Anterior cingulate cortex (tissue), 58 donors: ENCODE results near the gene KIF9.
"Not testable (repeated sequence)": the region's sequence is repeated elsewhere in the genome, so short reads cannot be mapped to it uniquely, and the experiment has no call there.

Experiments
- DNase-seq, 58 donors: peaks; one replicate each; lab custom pipeline; 2025; lab: John Stamatoyannopoulos, UW

The KIF9 gene

DNA sequence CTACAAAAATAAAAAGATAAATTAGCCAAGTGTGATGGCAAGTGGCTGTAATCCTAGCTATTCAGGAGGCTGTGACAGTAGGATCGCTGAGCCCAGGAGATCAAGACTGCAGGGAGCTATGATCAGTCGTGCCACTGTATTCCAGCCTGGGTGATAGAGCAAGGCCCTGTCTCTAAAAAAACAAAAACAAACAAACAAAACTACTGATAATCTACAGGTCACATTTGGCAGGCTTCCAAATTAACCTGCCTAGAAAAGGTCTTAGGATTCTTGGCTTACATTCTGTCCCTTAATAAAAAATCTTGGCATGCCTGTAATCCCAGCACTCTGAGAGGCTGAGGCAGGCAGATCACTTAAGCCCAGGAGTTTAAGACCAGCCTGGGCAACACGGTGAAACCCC lies 85.3 kb downstream of the KIF9 start:
- no peak for DNase-seq

DNA sequence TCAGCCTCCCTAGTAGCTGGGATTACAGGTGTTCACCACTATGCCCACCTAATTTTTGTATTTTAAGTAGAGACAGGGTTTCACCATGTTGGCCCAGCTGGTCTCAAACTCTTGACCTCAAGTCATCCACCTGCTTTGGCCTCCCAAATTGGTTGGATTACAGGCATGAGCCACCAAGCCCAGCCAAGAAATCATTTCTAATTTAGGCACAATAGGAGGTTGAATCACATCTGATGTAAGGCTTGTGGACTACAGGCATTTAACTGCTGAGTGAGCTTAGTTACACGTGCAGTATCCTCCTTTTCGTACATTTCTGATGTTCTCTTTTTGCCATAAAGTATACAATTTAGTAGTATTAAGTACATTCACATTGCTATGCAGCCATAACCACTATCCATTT lies 87.6 kb downstream of the KIF9 start:
- no peak for DNase-seq

DNA sequence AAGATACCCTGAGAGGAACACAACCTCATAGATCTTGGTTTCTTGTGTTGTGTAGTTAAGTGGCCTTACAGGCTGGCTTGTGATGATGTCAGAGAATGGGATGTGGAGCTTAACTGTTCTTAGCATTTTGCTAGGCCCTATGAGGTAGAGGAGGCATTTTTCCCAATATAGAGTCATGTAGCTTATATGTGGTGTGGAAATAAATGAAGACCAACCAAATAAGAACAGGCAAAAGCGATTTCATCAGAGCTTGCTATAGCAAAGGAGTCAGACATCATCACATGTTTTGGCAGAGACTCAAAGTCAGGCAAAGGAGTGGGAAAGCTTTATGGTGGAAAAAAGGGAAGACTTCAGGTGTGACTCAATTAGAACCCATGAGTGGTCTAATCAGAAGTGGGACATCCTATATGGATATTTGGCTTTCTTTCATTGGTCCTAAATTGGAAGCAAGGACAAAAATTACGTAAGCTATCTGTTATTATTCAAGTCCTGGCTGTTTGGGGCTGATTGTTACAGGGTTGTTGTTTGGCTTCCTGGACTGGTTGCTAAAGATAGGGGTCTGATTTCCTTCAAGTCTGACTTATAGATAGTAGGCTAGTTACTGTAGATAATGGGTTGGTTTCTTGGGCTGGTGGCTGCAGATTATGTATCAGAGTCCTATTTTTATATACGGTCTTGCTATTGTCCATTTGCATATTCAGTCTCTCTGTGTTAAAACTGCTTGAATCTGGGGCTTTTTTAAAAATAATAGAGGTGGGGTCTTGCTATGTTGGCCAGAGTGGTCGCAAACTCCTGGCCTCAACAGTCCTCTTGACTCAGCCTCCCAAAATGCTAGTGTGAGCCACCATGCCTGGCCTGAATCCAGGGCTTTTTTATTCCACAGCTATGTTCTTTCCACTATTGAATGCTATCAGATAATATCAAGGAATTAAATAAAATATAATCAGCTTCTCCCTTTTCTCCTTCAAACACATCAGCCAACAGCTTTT lies 88.4 kb downstream of the KIF9 start:
- no peak for DNase-seq

DNA sequence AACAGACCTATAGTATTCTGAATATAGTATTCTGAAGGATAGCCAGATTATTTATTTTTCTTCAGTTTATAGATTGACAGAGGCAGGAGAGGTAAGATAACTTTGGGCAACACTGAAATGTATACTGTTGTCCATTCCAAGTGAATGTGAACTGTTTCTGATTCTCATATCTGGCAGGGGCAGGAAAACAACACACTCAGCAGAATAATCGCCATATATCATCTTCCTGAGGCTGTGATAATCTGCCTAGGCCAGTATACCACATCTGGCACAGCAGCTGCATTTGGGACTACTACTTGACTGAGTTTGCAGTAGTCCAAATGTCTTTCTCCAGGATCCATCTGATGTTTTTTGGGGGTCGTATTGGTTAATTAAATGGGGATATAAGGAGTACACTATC lies 96.3 kb downstream of the KIF9 start:
- no peak for DNase-seq

DNA sequence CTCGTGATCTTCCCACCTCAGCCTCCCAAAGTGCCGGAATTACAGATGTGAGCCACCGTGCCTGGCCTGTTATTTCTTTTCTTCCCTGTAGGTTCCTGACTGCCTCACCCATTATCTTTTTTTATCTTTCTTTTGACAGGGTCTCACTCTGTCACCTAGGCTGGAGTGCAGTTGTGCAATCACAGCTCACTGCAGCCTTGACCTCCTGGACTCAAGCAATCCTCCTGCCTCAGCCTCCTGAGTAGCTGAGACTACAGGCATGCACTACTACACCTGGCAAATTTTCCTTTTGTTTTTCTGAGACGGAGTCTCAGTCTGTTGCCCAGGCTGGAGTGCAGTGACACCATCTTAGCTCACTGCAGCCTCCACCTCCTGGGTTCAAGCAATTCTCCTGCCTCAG lies 100.9 kb downstream of the KIF9 start:
- DNase-seq, result not testable (repeated sequence)

DNA sequence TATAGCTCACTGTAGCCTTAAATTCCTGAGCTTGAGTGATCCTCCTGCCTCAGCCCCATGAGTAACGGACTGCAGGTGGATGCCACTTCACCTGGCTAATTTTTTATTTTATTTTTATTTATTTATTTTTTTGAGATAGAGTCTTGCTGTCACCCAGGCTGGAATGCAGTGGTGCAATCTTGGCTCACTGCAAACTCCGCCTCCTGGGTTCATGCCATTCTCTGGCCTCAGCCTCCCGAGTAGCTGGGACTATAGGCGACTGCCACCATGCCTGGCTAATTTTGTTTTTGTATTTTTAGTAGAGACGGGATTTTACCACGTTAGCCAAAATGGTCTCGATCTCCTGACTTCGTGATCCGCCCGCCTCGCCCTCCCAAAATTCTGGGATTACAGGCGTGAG lies 102.6 kb downstream of the KIF9 start:
- DNase-seq, result not testable (repeated sequence)
